ENCODE measurements around the gene CFAP43. TPM values are rescaled to one million over a fixed set of nuclear protein-coding genes. Genes with fewer than 3 reads are reported as not detected.

Gene CFAP43
- total and polyA plus RNA-seq, 2 donors, result 0.19 to 1.4 TPM

DNA sequence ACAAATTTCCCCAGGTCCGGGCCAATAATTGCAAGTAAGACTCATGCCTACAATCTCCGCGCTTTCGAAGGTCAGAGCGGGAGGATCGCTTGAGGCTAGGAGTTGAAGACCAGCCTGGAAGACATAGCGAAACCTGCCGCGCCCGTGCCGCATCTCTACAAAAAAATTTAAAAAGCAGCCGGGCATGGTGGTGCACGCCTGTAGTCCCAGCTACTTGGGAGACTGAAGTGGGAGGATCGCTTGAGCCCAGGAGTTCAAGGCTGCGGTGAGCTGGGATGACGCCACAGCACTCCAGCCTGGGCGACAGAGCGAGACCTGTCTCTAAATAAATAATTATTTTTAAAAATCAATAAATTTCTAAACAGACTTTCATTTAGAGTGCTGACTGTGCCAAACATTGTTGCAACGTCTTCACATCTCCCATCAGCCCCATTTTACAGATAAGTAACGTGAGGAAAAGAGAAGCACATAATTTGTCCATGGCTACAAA, 494 bp upstream of the CFAP43 start:
- no peak overlapping the region for H3K27ac ChIP-seq (ENCODE audit: low read depth)
- no peaks in the 10 kb centered on the region for H3K4me1 ChIP-seq (ENCODE audit: insufficient read depth)
- peak overlapping the region; percentile 79 for H3K4me3 ChIP-seq (ENCODE audit: low read depth, low read length)
- 16% methylated on average over 20 of the region's 20 CpGs for WGBS
- no peaks in the 10 kb centered on the region for H3K36me3 ChIP-seq (ENCODE audit: insufficient read depth)
- no peak for DNase-seq (ENCODE audit: extremely low spot score)

DNA sequence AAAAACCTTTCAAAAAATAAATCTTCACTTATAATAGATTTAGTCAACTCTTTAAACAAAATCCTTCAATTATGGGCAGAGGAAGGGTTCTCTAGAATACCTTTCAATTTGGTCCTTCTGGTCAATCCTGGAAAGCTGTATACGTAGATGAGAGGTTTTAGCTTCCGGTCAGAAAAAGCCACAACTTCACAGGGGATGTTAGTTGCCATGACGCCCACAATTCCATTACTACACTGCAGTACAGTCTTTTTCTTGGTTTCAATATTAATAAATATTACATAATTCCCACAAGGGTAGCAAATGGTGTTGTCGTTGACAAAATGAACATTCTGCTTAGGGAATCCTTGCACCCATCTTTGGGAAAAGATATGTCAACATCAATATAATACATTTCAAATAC, 1.7 kb downstream of the CFAP43 start:
- no peaks in the 10 kb centered on the region for H3K36me3 ChIP-seq (ENCODE audit: insufficient read depth)
- 82% methylated on average over 4 of the region's 4 CpGs for WGBS
- H3K4me3 ChIP-seq (ENCODE audit: low read depth, low read length), result no peak overlapping the region
- no peak overlapping the region for H3K27ac ChIP-seq (ENCODE audit: low read depth)
- DNase-seq (ENCODE audit: extremely low spot score), result no peak
- H3K4me1 ChIP-seq (ENCODE audit: insufficient read depth), result no peaks in the 10 kb centered on the region

DNA sequence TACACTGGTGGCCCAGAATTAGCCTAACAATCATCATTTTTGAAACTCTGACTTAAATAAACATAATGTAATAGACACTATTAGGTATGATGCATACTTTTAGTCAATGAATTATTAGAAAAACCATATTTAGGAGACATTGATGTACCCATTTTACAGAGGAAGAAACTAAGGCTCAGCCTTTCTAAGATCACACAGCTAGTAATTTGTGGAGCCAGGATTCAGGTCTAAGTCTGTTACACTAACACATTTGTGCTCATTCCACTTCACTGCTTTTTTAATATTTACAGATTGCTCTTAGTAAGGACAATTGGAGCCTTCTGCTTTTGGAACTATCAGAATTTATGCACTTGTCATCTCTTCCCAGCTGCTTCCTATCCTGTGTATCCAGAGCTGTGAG, 8.9 kb downstream of the CFAP43 start:
- H3K4me3 ChIP-seq (ENCODE audit: low read depth, low read length), result no peak overlapping the region
- H3K36me3 ChIP-seq (ENCODE audit: insufficient read depth), result no peaks in the 10 kb centered on the region
- H3K4me1 ChIP-seq (ENCODE audit: insufficient read depth), result no peaks in the 10 kb centered on the region
- DNase-seq (ENCODE audit: extremely low spot score), result no peak
- H3K27ac ChIP-seq (ENCODE audit: low read depth), result no peak overlapping the region

DNA sequence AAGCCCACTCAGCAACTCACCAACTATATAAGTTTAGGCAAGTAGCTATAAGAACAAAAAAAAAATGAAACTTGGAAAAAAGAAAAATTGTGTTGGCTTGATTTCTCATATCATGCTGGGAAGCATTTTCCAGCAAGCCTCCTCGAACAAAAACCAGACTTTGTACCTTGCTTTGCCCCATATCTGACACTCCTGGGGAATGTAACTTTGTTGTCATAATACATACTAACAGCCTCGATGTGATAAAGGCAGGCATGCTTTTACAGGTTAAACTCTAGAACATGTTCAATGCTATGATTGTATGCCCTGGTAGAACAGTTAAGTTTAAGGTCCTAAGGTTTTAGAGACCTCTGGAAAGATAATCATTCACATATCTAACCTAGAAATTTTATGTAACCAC, 11.6 kb downstream of the CFAP43 start:
- WGBS, result 42% methylated on average over 2 of the region's 2 CpGs
- no peaks in the 10 kb centered on the region for H3K36me3 ChIP-seq (ENCODE audit: insufficient read depth)
- H3K4me3 ChIP-seq (ENCODE audit: low read depth, low read length), result no peak overlapping the region
- H3K4me1 ChIP-seq (ENCODE audit: insufficient read depth), result no peaks in the 10 kb centered on the region
- no peak for DNase-seq (ENCODE audit: extremely low spot score)
- H3K27ac ChIP-seq (ENCODE audit: low read depth), result no peak overlapping the region

DNA sequence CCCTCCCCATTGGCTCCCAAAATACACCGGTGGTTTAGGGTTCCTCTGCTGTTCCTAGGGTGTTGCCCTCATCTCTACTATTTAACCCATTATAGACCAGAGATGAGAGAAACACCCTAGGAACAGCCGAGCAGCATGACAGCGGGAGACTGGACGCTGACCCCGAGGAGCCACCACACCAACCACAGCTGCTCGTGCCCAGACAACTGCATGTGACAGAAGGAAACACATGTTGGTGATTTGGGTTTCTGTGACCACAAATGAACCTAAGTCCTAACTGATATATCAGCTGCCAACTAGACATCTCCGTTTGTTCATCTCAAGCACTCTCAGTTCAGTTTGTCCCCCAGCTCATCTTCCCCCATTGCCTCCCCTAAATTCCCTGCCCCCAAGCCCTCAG, 13.4 kb downstream of the CFAP43 start:
- no peaks in the 10 kb centered on the region for H3K4me1 ChIP-seq (ENCODE audit: insufficient read depth)
- H3K27ac ChIP-seq (ENCODE audit: low read depth), result no peak overlapping the region
- no peaks in the 10 kb centered on the region for H3K36me3 ChIP-seq (ENCODE audit: insufficient read depth)
- H3K4me3 ChIP-seq (ENCODE audit: low read depth, low read length), result no peak overlapping the region
- WGBS, result 68% methylated on average over 7 of the region's 7 CpGs
- no peak for DNase-seq (ENCODE audit: extremely low spot score)

DNA sequence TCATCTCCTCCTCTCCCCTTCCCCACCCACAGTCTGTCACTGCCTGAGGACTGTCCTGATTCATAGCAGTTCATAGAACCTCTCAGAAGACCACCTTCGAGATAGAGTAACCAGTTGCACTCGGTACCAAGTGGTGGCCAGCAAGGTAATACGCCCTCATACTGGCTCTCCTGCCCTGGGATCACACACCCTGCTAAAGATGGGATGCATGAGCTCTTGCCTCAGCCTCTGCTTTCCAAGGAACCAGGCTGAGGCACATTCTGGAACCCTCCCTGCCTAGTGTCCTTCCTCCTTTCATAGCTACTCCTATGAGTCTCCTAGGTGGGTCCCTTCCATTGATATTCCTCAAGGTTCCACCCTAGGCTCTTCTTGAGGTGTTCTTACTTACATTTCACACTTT, 15.5 kb downstream of the CFAP43 start:
- Histone ChIP-seq H3K36me3 (ENCODE audit: insufficient read depth) (no peaks in the 10 kb centered on the region), H3K27ac (ENCODE audit: low read depth) (no peak overlapping the region), H3K4me3 (ENCODE audit: low read depth, low read length) (no peak overlapping the region), H3K4me1 (ENCODE audit: insufficient read depth) (no peaks in the 10 kb centered on the region)
- DNase-seq (ENCODE audit: extremely low spot score), result no peak
- 92% methylated on average over 3 of the region's 3 CpGs for WGBS

DNA sequence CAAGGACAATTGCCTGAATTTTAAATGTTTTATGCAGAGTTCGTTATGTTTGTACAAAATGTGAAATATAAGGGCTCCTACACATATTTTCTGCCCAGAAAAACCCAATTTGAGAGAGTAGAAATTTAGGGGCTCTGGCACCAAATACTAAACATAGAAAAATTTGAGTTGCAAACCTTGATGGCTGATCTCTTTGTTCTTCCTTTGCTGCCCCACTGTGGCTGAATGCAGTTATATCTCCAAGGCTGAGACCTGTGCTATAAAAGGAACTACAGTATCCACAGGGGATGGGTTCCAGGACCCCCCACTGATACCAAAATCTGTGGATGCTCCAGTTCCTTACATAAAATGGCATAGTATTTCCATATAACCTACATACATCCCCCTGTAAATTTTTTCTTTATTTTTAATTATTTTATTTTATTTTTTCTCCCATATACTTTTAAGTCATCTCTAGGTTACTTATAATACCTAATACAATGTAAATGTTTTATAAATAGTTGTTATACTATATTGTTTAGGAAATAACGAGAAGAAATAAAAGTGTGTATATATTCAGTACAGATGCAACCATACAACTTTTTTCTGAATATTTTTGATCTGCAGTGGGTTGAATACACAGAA, 22.5 kb downstream of the CFAP43 start:
- H3K27ac ChIP-seq (ENCODE audit: low read depth), result no peak overlapping the region
- H3K4me3 ChIP-seq (ENCODE audit: low read depth, low read length), result no peak overlapping the region
- peak; percentile 11 for DNase-seq (ENCODE audit: extremely low spot score)
- no peaks in the 10 kb centered on the region for H3K36me3 ChIP-seq (ENCODE audit: insufficient read depth)
- WGBS, result 27% methylated on average over 2 of the region's 2 CpGs
- no peaks in the 10 kb centered on the region for H3K4me1 ChIP-seq (ENCODE audit: insufficient read depth)

DNA sequence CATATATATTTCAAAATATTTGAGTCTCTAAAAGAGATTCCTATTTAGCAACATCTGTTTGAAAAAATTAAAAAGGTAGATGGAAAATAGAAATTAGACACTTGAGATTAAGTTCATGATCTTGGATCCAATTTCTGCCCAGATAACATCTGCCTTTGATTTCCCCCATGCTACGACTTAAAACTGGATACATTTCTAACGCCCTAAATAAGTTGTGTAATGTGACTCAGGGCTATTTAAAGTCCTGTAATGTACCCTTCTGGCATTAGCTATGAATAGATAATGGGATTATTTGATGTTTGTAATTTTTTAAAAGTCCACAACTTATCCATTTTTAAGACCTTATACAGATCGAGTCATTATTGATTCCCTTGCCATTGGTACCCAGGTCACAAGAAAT, 23.4 kb downstream of the CFAP43 start:
- 40% methylated on average over 3 of the region's 3 CpGs for WGBS
- H3K36me3 ChIP-seq (ENCODE audit: insufficient read depth), result no peaks in the 10 kb centered on the region
- DNase-seq (ENCODE audit: extremely low spot score), result no peak
- H3K4me1 ChIP-seq (ENCODE audit: insufficient read depth), result no peaks in the 10 kb centered on the region
- no peak overlapping the region for H3K27ac ChIP-seq (ENCODE audit: low read depth)
- no peak overlapping the region for H3K4me3 ChIP-seq (ENCODE audit: low read depth, low read length)

DNA sequence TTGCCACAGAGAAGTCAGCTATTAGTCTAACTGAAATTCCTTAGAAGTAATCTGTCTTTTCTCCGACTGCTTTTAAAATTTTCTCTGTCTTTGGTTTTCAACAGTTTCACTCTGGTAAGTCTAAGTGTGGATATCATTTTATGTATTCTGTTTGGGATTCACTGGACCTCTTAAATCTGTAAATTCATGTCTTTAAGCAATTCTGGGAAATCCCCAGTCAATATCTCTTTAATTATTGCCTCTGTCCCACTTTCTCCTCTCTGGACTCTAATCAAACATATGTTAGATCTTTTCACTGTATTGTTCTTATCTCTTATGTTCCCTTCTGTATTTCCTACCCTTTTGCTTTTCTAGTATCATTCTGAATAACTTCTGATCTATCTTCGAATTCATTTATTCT, 29.9 kb downstream of the CFAP43 start:
- WGBS, result 94% methylated on average over 2 of the region's 2 CpGs
- no peaks in the 10 kb centered on the region for H3K36me3 ChIP-seq (ENCODE audit: insufficient read depth)
- no peak overlapping the region for H3K27ac ChIP-seq (ENCODE audit: low read depth)
- no peak for DNase-seq (ENCODE audit: extremely low spot score)
- no peaks in the 10 kb centered on the region for H3K4me1 ChIP-seq (ENCODE audit: insufficient read depth)
- no peak overlapping the region for H3K4me3 ChIP-seq (ENCODE audit: low read depth, low read length)

DNA sequence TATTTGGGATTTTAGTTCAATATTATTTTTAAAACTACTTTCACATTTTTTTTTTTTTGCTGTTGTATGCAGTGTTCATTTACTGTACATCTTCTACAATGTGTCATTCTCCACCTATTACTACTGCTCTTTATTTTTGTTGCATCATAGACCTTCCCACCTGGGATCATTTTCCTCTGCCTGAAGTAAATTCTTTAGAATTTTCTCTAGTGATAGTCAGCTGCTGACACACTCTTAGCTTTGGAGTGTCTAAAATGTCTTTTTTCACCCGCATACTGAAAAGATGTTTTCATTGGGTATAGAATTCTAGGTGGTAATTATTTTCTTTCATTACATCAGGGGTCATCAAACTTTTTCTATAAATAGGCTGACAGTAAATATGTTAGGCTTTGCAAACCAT, 30.5 kb downstream of the CFAP43 start:
- no peak overlapping the region for H3K27ac ChIP-seq (ENCODE audit: low read depth)
- no peaks in the 10 kb centered on the region for H3K4me1 ChIP-seq (ENCODE audit: insufficient read depth)
- no peak for DNase-seq (ENCODE audit: extremely low spot score)
- WGBS, result 95% methylated on average over 1 of the region's 1 CpG
- H3K4me3 ChIP-seq (ENCODE audit: low read depth, low read length), result no peak overlapping the region
- H3K36me3 ChIP-seq (ENCODE audit: insufficient read depth), result no peaks in the 10 kb centered on the region

DNA sequence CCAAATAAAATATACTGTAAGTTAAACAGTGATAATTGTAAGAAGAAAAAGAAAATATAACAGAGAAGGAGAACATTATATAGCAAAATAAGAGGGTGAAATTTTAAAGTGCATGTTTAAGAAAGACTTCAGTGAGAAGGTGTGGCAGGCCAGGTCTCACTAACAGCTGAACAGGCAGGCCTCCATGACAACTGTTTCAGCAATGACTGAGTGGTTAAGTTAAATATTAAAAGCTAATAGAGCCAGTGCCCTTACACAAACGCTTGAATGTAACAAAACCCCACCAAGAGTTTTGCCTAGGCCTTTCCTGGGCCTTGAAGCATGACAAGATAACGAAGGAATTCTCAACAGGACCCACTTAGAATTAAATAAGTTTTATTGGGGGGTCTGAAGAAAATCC, 32.6 kb downstream of the CFAP43 start:
- DNase-seq (ENCODE audit: extremely low spot score), result no peak
- Histone ChIP-seq H3K27ac (ENCODE audit: low read depth) (no peak overlapping the region), H3K4me1 (ENCODE audit: insufficient read depth) (no peaks in the 10 kb centered on the region), H3K4me3 (ENCODE audit: low read depth, low read length) (no peak overlapping the region), H3K36me3 (ENCODE audit: insufficient read depth) (no peaks in the 10 kb centered on the region)
- 85% methylated on average over 2 of the region's 2 CpGs for WGBS

DNA sequence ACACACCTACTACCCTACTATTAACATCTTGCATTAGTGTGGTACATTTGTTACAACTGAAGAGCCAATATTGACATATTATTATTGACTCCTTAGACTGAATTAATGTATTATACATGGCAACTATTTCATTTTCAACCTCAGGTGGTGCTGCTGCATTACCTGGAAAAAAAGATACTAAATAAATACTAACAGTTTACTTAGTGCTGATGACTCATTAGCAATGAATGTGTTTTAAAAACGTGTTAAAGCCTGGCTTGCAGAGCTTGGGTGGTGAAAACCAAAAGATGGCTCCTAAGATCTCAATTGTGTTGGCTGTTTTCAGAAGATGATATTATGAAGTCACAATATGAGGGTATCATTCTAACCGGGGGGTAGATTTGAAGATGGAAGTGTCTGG, 34.8 kb downstream of the CFAP43 start:
- no peaks in the 10 kb centered on the region for H3K4me1 ChIP-seq (ENCODE audit: insufficient read depth)
- H3K36me3 ChIP-seq (ENCODE audit: insufficient read depth), result no peaks in the 10 kb centered on the region
- WGBS, result 55% methylated on average over 2 of the region's 2 CpGs
- no peak overlapping the region for H3K27ac ChIP-seq (ENCODE audit: low read depth)
- no peak overlapping the region for H3K4me3 ChIP-seq (ENCODE audit: low read depth, low read length)
- DNase-seq (ENCODE audit: extremely low spot score), result no peak

DNA sequence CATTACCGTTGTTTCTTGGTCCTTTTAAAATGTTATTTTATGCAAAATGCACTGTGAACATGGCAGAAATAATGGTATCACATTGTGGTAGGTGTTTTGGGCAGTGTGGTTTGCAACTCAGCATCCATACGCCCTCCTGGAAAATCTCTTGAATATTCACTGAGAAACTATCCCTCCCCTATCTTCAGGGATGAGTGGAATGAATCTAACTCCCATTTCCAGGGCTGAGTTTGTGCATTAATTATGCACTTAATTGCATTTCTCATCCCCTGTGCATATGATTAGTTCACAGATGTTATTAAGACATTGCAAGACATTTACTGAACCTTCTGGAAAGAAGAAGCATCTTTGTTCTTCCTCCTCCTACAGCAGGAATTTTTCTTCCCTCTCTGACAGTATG, 36.5 kb downstream of the CFAP43 start:
- H3K27ac ChIP-seq (ENCODE audit: low read depth), result no peak overlapping the region
- no peak for DNase-seq (ENCODE audit: extremely low spot score)
- no peaks in the 10 kb centered on the region for H3K4me1 ChIP-seq (ENCODE audit: insufficient read depth)
- no peaks in the 10 kb centered on the region for H3K36me3 ChIP-seq (ENCODE audit: insufficient read depth)
- H3K4me3 ChIP-seq (ENCODE audit: low read depth, low read length), result no peak overlapping the region
- WGBS, result 81% methylated on average over 2 of the region's 2 CpGs

DNA sequence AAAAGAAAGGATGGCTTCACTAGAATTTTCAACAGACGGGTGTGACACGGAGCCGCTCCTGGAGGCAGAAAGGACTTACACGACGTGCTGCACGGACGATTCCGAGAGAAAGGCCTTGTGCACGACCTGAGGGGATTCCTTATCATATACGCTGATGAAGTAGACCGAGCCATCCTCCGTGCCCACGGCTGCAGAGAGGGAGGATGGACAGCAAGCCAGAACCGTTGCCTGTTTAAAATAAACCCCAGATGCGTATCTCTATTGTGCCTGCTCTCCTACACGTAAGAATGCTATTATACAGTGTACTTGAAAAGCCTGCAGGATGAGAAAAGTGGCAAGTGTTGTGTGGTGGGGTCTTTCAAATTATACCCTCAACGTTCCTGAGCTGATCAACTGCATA, 38.4 kb downstream of the CFAP43 start:
- DNase-seq (ENCODE audit: extremely low spot score), result no peak
- no peaks in the 10 kb centered on the region for H3K36me3 ChIP-seq (ENCODE audit: insufficient read depth)
- H3K27ac ChIP-seq (ENCODE audit: low read depth), result no peak overlapping the region
- H3K4me3 ChIP-seq (ENCODE audit: low read depth, low read length), result no peak overlapping the region
- no peaks in the 10 kb centered on the region for H3K4me1 ChIP-seq (ENCODE audit: insufficient read depth)
- 63% methylated on average over 17 of the region's 17 CpGs for WGBS

DNA sequence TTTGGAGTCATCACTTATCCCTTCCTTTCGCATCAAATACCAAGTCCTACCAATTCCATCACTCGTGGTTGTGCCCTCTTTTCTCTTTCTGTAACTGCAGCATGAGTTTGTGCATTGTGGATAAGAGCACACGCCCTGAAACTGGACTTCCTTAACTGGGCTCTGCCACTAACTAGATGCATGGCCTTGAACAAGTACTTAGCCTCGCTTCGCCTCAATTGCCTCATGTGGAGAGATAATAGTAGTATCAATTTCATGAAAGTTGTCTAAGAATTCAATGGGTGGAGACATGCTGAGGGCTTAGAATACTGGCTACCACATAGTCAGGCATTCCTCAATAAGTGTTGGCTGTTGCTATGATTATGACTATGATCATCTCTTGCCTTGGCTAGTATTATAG, 41.5 kb downstream of the CFAP43 start:
- Histone ChIP-seq H3K4me1 (ENCODE audit: insufficient read depth) (no peaks in the 10 kb centered on the region), H3K4me3 (ENCODE audit: low read depth, low read length) (no peak overlapping the region), H3K27ac (ENCODE audit: low read depth) (no peak overlapping the region), H3K36me3 (ENCODE audit: insufficient read depth) (no peaks in the 10 kb centered on the region)
- no peak for DNase-seq (ENCODE audit: extremely low spot score)
- 91% methylated on average over 5 of the region's 5 CpGs for WGBS

Data from urinary bladder (tissue), 4 donors.